Mucosa of descending colon (tissue), 3 donors: Measurements from ENCODE around the gene GDF2. TPM values are rescaled to one million over a fixed set of nuclear protein-coding genes. Genes with fewer than 3 reads are reported as not detected.

Source experiments
- ATAC-seq: fragments of 200-7000 bp; cut with Tn5 transposase; one replicate; pipeline ENCODE4 v1.9.1; 2020; ENCODE audit warnings: mild to moderate bottlenecking, moderate library complexity
- DNase-seq, 3 donors: peaks; one replicate each; pipeline ENCODE4 v3.0.0-alpha.2; 2020
- H3K36me3 ChIP-seq: fragments of 200-600 bp; one replicate; pipeline ENCODE4 v1.8.0; 2021; ENCODE audit warnings: low read depth, mild to moderate bottlenecking
- H3K4me1 ChIP-seq: fragments of 200-600 bp; one replicate; pipeline ENCODE4 v1.8.0; 2021; ENCODE audit warnings: low read depth, mild to moderate bottlenecking
- H3K4me3 ChIP-seq: fragments of 200-600 bp; one replicate; pipeline ENCODE4 v1.8.0; 2021; ENCODE audit warnings: mild to moderate bottlenecking
- H3K9me3 ChIP-seq: fragments of 200-600 bp; one replicate; pipeline ENCODE4 v1.8.0; 2021; ENCODE audit warnings: mild to moderate bottlenecking
- CTCF ChIP-seq: fragments of 200-600 bp; IDR thresholded peaks from one replicate; pipeline ENCODE4 v1.8.0; 2022; ENCODE audit warnings: antibody characterized with exemption, mild to moderate bottlenecking
- intact Hi-C, 2 donors: fragments of 100-400 bp; cut with DNase I in 1 of 2; cut with micrococcal nuclease in 1 of 2; formaldehyde crosslinking; loops; one replicate each; pipeline versions ENCODE4 v1.11.0 to v1.11.1; 2022; cut with DNase I, micrococcal nuclease
- total RNA-seq, 3 donors: library from RNA; stranded (reverse); fragmentation: NEBNext Ultra II Directional in 2 of 3; extraction: Animal tissue kit (Norgen Biotek cat#: 25700) in 2 of 3; gene quantifications; one replicate each; pipeline versions ENCODE4 v1.2.1 to v1.2.4, GENCODE V29; 2021 to 2023
- donor health status: DM: no; HTN: no; CAD: no; lungs with moderate emphysema.
- donor health status: DM: no; HTN: no; CAD: no.
- donor health status: DM: no; HTN: yes; CAD: no.

The GDF2 gene
- total RNA-seq, 3 donors from 2014 or later = not detected

- no peaks in the 10 kb centered on the region for H3K9me3 ChIP-seq
- TF ChIP-seq CTCF = no peak
- DNase-seq (no peak), ATAC-seq (no peak)
- intact Hi-C loops = no loop called here
- H3K4me1 ChIP-seq = peaks cover 19% of the 10 kb centered on the region
- H3K36me3 ChIP-seq = no peaks in the 10 kb centered on the region
- no peak overlapping the region for H3K4me3 ChIP-seq
These were observed 11.3 kb downstream of the GDF2 start for GRCh38 chr10:47333532-47333931.

DNA sequence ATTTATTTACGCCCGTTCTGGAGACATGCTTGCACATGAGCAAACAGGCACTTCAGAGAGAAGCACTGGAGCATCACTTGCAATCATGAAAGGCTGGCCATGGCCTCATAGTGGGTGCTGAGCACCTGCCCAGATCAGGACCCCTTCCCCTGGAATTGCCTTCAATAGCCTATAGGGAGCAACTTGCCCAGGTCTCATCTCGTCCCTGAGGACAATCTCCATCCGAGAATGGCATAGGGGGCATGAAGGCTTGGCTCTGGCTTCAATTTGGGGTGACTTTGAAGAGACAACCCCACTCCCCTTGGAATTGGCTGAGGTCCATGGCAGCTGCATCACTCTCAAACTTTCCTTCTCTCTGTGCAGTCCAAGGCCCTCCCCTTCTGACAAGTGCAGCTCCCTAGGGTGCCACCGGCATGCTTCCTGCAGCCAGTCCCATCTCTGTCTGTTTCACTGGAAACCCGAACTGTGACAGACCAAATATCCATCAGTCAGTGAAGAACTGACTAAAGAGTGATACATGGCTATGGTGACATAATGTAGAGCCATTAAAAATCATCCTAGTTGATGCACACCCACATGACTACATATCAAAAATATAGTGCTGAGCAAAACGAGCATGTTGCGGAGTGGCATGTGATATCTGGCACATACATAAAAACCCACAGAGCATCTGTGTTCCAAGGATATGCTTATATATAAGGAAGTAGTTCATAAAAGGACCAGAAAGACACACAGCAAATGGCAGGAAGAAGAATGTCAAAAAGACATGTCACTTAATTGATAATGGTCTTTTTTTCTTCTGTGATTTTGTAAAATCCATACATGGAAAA lies 12.4 kb downstream of the GDF2 start:
- H3K9me3 ChIP-seq = no peaks in the 10 kb centered on the region
- no peak overlapping the region for H3K4me3 ChIP-seq
- H3K4me1 ChIP-seq = peaks cover 17% of the 10 kb centered on the region
- no peaks in the 10 kb centered on the region for H3K36me3 ChIP-seq
- TF ChIP-seq CTCF = no peak
- no peak for ATAC-seq
- DNase-seq = no peak
- intact Hi-C loops = no loop called here

DNA sequence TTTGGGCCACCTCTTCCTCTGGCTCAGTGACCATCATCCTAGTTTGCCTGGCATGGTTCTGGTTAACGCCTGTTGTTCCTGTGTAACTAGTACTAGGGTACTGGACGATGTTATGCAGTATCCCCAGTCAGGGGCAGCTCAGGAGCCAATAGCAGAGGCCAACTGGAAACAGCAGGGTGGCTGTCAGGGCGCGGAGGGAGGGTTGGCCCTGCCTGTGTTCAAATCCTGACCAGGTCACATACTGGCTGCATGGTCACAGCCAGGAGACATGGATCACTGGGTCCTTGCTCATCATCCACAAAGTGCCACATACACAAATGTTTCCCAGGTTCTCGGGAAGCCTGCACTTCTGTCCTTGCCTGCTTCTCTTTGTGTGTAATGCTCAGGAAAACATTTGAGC lies 13.7 kb downstream of the GDF2 start:
- Histone ChIP-seq H3K4me3 (no peak overlapping the region), H3K9me3 (no peaks in the 10 kb centered on the region), H3K4me1 (peaks cover 12% of the 10 kb centered on the region), H3K36me3 (no peaks in the 10 kb centered on the region)
- TF ChIP-seq CTCF = no peak
- ATAC-seq = no peak
- DNase-seq = no peak
- intact Hi-C loops = no loop called here

GRCh38 chr10:47336387-47337134 lies 14.3 kb downstream of the GDF2 start:
- no peak for ATAC-seq
- DNase-seq = no peak
- intact Hi-C loops = no loop called here
- Histone ChIP-seq H3K4me1 (peaks cover 5% of the 10 kb centered on the region), H3K36me3 (no peaks in the 10 kb centered on the region), H3K4me3 (no peak overlapping the region), H3K9me3 (no peaks in the 10 kb centered on the region)
- no peak for TF ChIP-seq CTCF

GRCh38 chr10:47337310-47337709 lies 15.1 kb downstream of the GDF2 start:
- intact Hi-C loops = no loop called here
- DNase-seq = no peak
- Histone ChIP-seq H3K4me3 (no peak overlapping the region), H3K36me3 (no peaks in the 10 kb centered on the region), H3K9me3 (no peaks in the 10 kb centered on the region), H3K4me1 (peaks cover 4% of the 10 kb centered on the region)
- TF ChIP-seq CTCF = no peak
- no peak for ATAC-seq
